GM18499 (cell line): ENCODE data around the gene ZDHHC3.

Experiments
- ATAC-seq: cut with Tn5 transposase; IDR thresholded peaks from one replicate; pipeline ENCODE4 v1.9.1; 2021; ENCODE audit warnings: moderate number of reproducible peaks; ENCODE audit not compliant: insufficient read depth, unreplicated experiment

ZDHHC3 gene, protein sequence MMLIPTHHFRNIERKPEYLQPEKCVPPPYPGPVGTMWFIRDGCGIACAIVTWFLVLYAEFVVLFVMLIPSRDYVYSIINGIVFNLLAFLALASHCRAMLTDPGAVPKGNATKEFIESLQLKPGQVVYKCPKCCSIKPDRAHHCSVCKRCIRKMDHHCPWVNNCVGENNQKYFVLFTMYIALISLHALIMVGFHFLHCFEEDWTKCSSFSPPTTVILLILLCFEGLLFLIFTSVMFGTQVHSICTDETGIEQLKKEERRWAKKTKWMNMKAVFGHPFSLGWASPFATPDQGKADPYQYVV

DNA sequence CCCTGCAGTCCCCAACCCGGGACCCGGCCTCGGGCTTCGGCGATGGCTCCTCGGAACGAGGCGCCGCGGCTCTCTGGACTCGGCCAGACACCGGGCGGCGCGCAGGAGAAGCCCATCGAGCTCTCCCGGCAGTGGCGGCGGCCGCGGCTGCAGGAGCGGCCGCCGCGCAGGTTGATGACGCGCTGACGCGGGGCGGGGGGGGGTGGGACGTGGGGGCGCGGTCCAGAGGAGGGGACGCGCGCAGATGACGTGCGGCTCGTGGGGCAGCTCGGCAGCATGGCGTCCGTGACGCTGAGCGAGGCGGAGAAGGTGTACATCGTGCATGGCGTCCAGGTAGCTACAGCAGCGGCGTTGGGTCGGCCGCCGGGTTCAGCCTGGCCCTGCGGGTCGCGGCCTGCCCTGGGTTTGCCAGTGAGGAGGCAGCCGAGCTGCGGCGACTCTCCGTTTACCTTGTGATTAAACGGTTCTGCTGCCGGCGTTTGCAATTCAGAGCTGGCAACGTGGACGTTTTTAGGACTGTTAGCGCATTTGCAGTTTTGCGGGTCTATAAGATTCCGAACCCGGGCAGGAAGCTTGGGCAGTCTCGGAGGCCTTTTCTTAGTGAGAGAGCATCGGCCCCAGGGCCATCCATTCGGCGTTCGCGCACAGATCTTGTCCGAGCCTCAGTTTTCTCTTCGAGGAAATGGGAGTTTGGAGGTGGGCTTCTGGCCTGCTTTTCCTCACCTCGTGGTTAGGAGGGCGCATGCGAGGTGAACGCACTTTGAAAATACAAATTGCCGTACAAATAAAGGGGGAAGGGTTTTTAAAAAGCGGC, at the start of gene ZDHHC3, which contains the start of gene EXOSC7:
TSS of gene ZDHHC3 (minus strand) at position 173 of the 814 bp plus-strand sequence. CDS start 16,738 bp downstream, outside the sequence.
TSS of gene EXOSC7 (plus strand) at position 243 of the 814 bp plus-strand sequence. CDS start at position 277, 34 bp downstream.
- ATAC-seq = no peak

DNA sequence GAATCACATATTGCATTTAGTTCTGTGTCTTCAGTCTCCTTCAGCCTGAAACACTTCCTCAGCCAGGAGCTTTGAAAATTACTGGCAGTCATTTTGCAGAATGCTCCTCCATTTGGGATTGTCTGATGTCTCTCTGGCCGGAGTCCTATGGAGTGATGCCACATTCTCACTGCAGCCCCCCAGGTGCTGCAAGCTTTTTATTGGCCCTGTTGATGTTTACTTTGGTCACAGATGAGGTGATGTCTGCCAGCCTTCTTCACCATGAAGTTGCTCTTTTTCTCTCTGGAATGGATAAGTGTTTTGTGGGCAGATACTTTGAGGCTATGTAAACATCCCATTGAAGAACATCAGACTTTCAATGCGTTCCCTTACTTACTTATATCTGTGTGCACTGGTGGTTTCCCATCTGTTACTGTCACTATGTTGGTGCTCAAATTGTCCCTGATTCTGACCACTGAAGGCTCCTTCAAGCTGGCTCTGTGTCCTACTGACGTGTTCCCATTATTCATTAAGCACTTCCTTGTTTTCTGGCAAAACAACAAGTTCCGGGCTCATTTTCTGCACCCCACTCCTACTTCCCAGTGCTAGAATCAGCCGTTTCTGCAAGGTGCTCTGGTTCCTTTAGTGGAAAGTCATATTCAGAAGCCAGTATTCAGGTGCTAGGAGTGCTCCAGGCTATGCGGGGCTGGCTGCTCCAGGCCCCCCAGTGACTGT, 48.7 kb upstream of the ZDHHC3 start:
- ATAC-seq = no peak

DNA sequence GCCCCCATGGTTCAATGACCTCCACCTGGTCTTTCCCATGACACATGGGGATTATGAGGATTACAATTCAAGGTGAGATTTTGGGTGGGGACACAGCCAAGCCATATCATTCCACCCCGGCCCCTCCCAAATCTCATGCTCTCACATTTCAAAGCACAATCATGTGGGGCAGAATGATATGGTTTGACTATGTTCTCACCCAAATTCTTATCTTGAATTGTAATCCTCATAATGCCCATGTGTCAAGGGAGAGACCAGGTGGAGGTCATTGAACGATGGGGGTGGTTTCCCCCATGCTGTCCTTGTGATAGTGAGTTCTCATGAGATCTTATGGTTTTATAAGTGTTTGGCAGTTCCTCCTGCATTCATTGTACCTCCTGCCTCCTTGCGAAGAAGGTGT, 47.7 kb upstream of the ZDHHC3 start:
- ATAC-seq = no peak

DNA sequence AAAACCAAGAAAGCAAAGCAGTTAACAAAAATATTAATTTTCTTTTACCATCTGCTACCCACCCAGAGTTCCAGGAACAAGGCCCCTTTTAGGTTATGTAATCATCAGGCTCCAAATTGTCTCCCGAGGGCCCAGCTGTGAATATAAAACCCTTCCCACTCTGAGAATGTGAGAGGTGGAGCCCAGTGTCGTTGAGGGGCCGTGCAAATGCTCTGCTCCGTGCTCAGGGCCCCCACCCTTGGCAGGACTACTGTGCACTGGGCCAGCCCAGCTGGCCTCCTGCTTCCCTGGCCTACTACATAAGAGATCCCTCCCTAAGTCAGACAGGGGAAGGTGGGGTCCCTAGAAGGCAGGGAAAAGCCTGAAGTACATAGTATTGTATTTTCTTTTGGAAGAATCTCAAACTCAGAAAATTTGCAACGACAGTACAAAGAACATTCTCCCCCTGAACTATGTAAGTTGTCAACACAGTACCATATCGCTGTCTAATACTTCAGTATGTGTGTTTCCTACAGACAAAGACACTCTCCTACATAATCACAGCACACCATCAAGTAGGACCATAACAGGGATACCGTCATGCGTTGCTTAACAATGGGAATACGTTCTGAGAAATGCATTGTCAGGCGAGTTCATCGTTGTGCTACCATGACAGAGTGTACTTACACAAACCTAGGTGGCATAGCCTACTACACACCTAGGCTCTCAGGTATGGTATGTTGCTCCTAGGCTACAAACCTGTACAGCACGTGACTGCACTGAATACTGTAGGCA, 45.7 kb upstream of the ZDHHC3 start:
- no peak for ATAC-seq

DNA sequence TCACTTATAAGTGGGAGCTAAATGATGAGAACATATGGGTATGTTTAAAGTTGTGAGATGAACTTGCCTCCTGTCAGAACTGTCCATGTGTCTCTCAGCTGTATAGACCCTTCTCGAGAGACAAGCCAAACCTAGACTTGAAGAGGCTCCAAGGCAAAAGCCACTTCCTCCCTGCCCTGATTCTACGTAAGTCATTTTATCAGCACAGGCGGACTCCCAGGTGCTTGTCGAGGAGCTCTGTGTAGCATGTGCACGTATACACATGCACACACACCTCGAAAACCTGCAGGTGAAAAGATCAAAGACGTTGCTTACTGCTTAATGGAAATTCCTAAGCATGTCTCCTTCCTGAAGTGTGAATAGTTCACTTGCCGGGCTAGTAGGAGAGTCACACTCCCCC, 44.6 kb upstream of the ZDHHC3 start:
- ATAC-seq = no peak

DNA sequence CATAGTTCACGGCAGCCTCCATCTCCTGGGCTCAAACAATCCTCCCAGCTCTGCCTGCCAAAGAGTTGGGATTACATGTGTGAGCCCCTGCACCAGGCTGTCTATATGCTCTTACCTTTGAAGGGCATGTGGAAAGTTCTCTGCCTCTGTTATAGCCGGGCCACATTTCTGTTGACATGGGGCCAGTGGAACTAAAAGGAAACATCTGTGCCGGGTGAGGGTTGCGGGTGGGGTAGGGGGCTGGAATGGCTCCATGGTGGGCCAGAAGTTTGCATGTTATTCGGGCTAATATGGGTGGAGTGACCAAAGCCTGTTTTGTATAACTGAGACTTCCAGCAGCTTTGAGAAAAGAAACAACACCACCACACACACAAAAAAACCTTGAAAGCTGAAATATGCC, 41.8 kb upstream of the ZDHHC3 start:
- ATAC-seq = no peak

DNA sequence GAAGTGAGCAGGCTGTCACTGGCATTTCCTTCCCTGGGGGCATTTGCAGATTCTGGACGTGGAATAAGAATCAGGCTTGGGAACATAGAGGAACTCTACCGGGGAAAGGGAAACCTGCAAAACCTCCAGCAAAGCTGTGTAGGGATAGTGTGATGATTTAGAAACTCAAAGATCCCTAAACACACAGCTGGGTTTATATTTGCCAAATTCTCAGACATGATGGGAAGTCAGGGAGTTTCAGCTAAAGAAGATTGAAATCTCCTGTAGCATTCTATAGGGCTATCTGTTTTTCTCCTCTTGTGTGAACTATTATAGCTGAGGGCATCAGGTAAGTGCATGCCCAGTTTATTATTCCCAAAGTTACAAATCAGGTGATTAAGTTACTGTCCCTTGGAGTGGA, 40.9 kb upstream of the ZDHHC3 start:
- ATAC-seq = no peak

DNA sequence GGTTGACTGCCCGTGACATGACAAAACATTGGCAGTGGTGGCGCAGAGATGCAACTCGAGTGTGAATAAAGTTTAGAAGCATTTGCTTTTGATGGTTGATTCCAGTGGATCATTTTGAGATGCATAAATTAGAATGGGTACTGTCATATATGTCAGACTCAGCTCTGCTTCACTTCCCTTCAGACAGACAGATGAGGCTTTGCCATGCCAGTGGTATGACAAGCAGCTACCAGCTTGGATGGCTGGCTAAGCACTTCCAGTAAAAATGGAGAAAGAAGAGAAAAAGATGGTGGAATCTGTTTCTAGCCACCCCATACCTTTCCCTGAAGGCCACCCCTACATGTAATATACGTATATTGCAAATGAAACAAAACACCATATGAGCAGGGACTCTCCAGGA, 36.6 kb upstream of the ZDHHC3 start:
- ATAC-seq = no peak

DNA sequence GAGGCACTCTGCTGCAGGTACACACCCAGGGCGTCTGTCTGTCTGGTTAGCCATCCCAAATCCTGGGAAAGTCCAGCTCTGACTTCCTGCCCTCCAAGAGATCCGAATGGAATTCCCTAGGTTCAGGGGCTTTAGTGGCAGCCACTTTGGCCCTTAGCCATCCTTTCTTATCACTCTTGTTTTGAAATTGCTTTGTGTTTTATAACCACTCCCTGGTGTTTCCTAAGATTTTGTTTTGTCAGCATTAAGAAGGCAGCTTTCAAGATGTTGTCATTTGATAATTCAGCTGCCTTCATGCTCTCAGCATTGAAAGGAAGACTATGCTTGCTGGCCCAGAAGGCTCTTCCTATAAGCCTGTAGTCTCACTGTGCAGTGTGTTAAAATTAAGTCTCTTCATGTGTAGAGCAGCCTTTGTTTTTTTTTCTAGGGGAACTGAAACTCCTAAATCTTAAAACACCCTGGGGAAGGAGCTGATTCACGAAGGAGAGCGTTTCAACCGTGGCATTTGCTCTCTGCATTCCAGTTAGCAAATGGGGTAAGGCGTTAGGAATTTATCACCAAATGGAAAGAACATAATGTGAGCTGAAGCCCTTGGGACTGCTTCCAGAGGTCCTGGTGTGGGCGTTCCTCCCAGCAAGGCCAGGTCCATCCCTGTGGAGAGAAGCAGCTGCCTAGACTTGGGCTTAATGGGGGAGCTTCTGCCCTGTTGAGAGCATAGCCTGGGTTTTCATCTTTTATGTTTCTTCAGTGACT, 36.0 kb upstream of the ZDHHC3 start:
- ATAC-seq = no peak

DNA sequence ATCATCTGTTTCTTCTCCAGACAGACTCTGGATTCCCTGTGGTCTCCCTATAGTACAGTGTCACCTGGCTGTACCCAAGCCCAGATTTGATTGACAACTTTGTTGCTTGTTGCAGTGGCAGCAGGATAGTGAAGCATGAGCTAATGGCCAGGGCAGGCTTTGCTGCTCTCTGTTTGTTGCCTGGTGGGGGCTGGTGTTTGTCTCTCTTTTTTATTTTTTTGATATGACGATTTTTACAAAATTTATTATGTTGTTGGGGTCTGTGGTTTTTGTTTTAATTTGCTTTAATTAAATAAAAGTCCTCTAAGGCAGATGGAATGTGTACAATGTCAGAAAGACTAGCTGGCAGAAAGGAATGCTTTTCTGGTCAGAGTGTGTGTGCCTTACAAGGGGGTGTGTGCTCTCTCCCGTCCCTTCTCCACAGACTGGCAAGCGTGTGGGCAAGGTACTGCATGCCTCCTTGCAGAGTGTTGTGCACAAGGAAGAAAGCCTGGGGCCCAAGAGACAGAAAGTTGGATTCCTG, 34.9 kb upstream of the ZDHHC3 start:
- no peak for ATAC-seq

DNA sequence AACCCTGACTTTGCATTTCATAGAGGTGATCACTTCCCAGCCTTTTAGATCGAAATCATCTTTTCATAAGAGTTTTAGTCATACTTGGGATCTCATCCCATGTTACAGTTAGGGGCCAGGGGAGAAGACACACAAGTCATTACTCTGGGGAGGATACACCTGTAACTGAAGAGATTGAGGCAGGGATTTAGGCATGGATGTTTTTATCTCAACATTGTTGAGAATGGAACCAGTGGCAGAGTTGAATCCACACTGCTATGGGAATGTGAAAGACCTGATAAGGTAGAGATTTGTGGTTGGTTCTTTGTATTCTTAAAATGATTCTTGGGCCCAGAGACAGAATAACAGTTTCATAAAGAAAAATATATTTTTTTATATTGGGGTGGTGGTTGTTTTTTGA, 33.9 kb upstream of the ZDHHC3 start:
- ATAC-seq = no peak

DNA sequence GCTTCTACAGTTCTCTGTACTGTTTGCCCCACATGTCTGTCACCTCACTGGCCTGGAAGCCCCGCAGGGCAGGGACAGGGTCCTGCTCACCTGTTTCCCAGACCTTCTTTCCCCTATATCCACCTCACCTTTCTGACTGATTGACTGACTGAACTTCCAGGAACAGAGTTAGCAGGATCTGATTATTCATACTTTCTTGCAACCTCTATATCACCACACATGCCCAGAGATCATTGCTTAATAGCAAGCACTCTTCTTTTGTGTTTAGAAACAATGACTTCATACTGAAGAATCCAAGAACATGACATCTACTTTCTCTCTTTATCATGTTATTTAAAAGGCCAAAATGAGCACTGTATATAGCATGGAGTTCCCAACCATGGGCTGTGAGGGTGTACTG, 32.1 kb upstream of the ZDHHC3 start:
- ATAC-seq = no peak

DNA sequence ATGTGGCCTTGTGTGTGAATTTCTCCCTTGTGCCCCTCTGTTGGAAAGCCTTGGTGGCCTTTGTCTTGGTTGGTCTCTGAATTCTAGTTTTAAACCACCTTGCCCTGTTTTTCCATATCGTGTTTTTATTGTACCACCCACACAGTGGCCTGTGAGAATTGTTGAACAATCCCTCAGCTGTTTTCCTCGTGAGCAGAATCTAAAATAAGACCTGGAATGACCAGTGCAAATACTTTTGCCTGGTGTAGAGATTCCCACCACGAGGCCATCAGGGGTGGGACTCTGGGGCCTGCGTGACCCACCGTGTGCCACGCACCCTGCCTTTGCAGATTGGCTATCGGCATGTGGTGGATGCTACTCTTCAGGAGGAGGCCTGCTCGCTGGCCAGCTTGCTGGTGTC, 31.1 kb upstream of the ZDHHC3 start:
- no peak for ATAC-seq

DNA sequence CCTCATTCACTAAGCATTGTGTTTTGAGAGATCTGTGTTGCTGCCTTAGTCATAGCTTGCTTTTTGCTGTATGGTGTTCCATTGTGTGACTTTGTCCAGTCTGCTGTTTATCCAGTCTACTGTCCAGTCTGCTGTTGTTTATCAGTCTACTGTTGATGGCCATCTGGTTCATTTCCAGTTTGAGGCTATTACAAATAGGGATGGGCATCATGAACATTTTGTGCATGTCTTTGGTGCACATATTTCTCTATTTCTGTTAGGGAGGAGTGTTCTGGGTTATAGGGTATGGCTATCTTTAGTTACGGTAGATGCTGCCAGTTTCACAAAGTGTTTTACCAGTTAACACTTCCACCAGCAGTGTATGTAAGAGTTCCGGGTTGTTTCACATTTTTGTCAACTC, 27.9 kb upstream of the ZDHHC3 start:
- ATAC-seq = no peak

DNA sequence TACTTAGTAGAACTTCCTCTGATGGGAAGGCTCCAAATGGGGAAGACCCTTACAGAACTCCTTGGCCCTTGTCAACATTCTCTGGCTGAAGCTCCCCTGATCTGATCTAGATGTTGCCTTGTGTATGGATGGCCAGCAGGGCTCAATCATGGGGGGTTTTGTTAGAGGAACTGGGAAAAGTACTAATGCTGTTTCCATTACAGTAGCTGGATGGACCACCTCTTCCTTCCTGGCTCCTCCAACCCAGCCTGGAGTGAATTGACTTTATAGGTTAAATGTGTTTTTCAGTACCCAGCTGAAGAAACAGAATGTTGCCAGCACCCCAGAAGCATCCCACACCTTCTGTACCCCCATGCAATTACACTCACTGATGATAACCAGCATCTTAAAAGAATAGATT, 27.4 kb upstream of the ZDHHC3 start:
- ATAC-seq = no peak

DNA sequence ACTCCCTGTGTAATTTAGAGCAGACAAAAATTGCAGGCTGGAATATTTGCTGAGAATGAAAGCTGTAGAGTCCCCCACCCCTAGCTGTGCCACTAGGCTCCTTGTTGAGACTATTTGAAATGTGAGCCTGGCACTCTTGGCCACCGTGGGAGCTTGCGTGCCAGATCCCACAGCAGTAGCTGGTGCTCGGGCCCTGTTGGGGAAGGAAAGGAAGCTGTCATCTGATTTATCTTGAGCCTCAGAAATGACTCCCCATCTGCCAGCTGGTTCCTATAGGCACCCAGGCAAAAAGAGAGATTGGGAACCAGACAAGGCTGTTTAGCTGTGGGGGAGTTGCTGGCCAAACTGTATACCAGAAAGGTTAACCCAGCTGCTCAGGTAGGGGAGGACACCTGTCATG, 26.7 kb upstream of the ZDHHC3 start:
- no peak for ATAC-seq

DNA sequence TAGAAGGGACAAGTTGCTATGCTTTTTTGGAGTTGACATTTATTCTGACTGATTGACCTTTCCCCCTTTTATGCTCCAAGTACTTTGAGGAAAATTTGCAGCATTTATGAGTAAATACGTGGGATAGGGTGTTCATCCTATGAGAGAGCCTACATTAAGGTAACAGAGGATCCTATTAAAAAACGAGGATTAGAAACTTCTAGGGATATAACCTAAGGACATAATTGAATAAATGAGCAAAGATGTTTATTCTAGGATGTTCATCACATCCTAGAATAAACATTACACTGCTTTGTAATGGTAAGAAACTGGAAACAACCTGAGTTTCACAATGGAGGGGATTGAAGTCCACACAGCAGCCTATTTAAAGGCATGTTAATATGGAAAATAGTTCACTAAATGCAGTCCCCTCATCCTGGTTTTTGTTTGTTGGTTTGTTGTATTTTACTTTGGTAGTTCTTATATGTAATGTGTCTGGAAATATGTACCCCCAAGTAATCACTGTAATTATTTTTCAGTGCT, 26.2 kb upstream of the ZDHHC3 start:
- ATAC-seq = no peak

DNA sequence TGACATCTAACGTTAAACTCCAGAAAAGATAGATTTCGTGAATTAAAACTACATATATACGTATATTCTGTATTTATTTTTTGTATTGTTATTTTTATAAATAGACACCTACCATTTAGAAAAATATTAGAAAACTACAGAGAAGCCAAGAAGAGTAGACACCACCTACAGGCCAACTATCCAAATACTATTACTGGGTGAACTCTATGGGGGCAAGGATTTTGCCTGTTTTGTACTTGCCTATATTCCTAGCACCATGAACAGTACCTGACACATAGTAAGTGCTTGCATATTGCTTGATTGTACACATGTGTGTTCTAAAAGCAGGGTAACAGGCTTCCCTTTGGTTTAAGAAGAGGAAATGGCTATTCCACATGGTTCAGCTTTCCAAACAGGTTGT, 25.8 kb upstream of the ZDHHC3 start:
- ATAC-seq = no peak

DNA sequence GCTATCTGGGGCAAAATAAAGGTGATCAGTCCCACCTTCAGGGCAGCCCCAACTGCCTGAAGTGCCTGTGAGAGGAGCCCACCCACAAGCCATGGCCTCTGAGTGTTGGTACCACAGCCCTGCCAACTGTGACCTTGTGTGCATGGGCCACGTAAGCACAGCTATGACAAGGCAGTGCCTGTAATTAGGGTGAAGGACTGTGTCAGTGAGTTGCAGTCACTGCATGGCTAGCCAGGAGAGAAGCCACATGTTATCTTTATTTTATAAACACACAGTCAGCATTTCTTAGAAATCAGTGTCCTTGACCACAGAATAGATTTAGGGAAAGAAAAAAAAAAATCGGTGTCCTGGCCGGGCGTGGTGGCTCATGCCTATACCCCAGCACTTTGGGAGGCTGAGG, 24.8 kb upstream of the ZDHHC3 start:
- ATAC-seq = no peak
